PC-9 (cell line): Measurements from ENCODE around the gene ZGLP1. TPM values are rescaled to one million over a fixed set of nuclear protein-coding genes. Genes with fewer than 3 reads are reported as not detected.

Experiments
- BruUV-seq: library from RNA; stranded (reverse); fragments of 400-500 nt; replicated peaks from 2 replicates; lab custom pipeline; 2021; lab: Mats Ljungman, UMichigan
- CTCF ChIA-PET: fragments of 300-600 bp; sonication (Branson Sonifier 250); formaldehyde crosslinking; loops from one replicate; lab custom pipeline; 2022; ENCODE audit warnings: antibody characterized with exemption; lab: Charles Lee
- POLR2A ChIA-PET: fragments of 300-600 bp; sonication (Branson Sonifier 250); formaldehyde crosslinking; loops from one replicate; lab custom pipeline; 2022; ENCODE audit warnings: antibody characterized with exemption; ENCODE audit not compliant: unreplicated experiment; lab: Charles Lee
- DNase-seq, 2 experiments: peaks; one replicate each; pipeline versions ENCODE4 v3.0.0 to v3.0.0-alpha.2; 2015 to 2022; ENCODE audit warnings: mixed read lengths in 1 of 2
- H2AFZ ChIP-seq: fragments of 200-600 bp; sonication (generic); 2 replicates; pipeline ENCODE4 v1.8.1; 2017; ENCODE audit warnings: antibody characterized with exemption
- H3F3A ChIP-seq: fragments of 200-600 bp; sonication (generic); 2 replicates; pipeline ENCODE4 v1.8.1; 2017; ENCODE audit warnings: antibody characterized with exemption, mild to moderate bottlenecking, low read depth; ENCODE audit not compliant: insufficient read depth
- H3K27ac ChIP-seq: fragments of 200-600 bp; sonication (generic); 2 replicates; pipeline ENCODE4 v1.6.1; 2016; ENCODE audit warnings: mixed run types
- H3K27me3 ChIP-seq: fragments of 200-600 bp; sonication (generic); 2 replicates; pipeline ENCODE4 v1.6.1; 2016; ENCODE audit warnings: low read depth, mixed run types; ENCODE audit not compliant: insufficient read depth
- H3K36me3 ChIP-seq: fragments of 200-600 bp; sonication (generic); 2 replicates; pipeline ENCODE4 v1.6.1; 2016; ENCODE audit warnings: low read depth, mixed run types
- H3K4me1 ChIP-seq: fragments of 200-600 bp; sonication (generic); replicated peaks from 2 replicates; pipeline ENCODE4 v1.6.1; 2016; ENCODE audit warnings: mixed run types; ENCODE audit not compliant: insufficient read depth
- H3K4me2 ChIP-seq: fragments of 200-600 bp; sonication (generic); 2 replicates; pipeline ENCODE4 v1.6.1; 2017; ENCODE audit warnings: mixed run types
- H3K4me3 ChIP-seq: fragments of 200-600 bp; sonication (generic); 2 replicates; pipeline ENCODE4 v1.6.1; 2016; ENCODE audit warnings: mixed run types
- H3K79me2 ChIP-seq: fragments of 200-600 bp; sonication (generic); 2 replicates; pipeline ENCODE4 v1.6.1; 2017; ENCODE audit warnings: low read depth, mixed run types
- H3K9me2 ChIP-seq: fragments of 200-600 bp; sonication (generic); 2 replicates; pipeline ENCODE4 v1.8.1; 2017; ENCODE audit warnings: mild to moderate bottlenecking; ENCODE audit not compliant: insufficient read depth
- H3K9me3 ChIP-seq: fragments of 200-600 bp; sonication (generic); 2 replicates; pipeline ENCODE4 v1.8.1; 2016; ENCODE audit warnings: low read depth; ENCODE audit not compliant: insufficient read depth
- H4K20me1 ChIP-seq: fragments of 200-600 bp; sonication (generic); 2 replicates; pipeline ENCODE4 v1.8.1; 2017; ENCODE audit not compliant: insufficient read depth
- CTCF ChIP-seq: fragments of 200-600 bp; sonication (generic); conservative IDR thresholded peaks from 2 replicates; pipeline ENCODE4 v1.6.1; 2017; ENCODE audit warnings: mixed run types, antibody characterized with exemption, mild to moderate bottlenecking, moderate library complexity
- EZH2 ChIP-seq: fragments of 200-600 bp; sonication (generic); IDR thresholded peaks from 2 replicates; pipeline ENCODE4 v1.8.0; 2017; ENCODE audit warnings: antibody characterized with exemption, low read depth
- intact Hi-C: fragments of 100-400 bp; cut with micrococcal nuclease; formaldehyde crosslinking; loops from one replicate; pipeline ENCODE4 v1.10.0; 2022; ENCODE audit not compliant: unreplicated experiment
- total RNA-seq: library from RNA; stranded (reverse); gene quantifications from 2 replicates; pipeline ENCODE4 v1.2.3, GENCODE V29; 2021

Gene ZGLP1
- total RNA-seq, 1 experiment from 2014 or later = 7.5 TPM

- intact Hi-C loops = no loop called here
- CTCF ChIA-PET = interaction anchor here (0.6 kb wide), 1 partner anchor 43 kb away, joined by 3 read pairs; no protein-coding TSS in a partner anchor
Observed at GRCh38 chr19:10343495-10343894, 33.9 kb upstream of the ZGLP1 start.

GRCh38 chr19:10339977-10340376 lies 30.4 kb upstream of the ZGLP1 start:
- CTCF ChIA-PET = interaction anchor here (0.6 kb wide), 1 partner anchor 64 kb away, joined by 4 read pairs; no protein-coding TSS in a partner anchor
- H3K9me2 ChIP-seq = no peaks in the 10 kb centered on the region
- TF ChIP-seq CTCF = no peak
- no peak for TF ChIP-seq EZH2
- no peak overlapping the region for H2AFZ ChIP-seq
- no peaks in the 10 kb centered on the region for H3F3A ChIP-seq
- intact Hi-C loops = no loop called here
- H3K4me1 ChIP-seq = no peaks in the 10 kb centered on the region
- POLR2A ChIA-PET = no interaction called here
- H3K36me3 ChIP-seq = no peaks in the 10 kb centered on the region
- H4K20me1 ChIP-seq = no peaks in the 10 kb centered on the region
- H3K4me3 ChIP-seq = no peak overlapping the region
- BruUV-seq = no TSS peak
- no peak overlapping the region for H3K27ac ChIP-seq
- no peaks in the 10 kb centered on the region for H3K9me3 ChIP-seq
- H3K79me2 ChIP-seq = no peaks in the 10 kb centered on the region
- no peaks in the 10 kb centered on the region for H3K27me3 ChIP-seq
- H3K4me2 ChIP-seq = no peak overlapping the region
- DNase-seq = no peak

More at GRCh38 chr19:10343495-10343894, 33.9 kb upstream of the ZGLP1 start:
- H3K9me2 ChIP-seq = no peaks in the 10 kb centered on the region
- no peaks in the 10 kb centered on the region for H3K9me3 ChIP-seq
- no peaks in the 10 kb centered on the region for H3K4me1 ChIP-seq
- no TSS peak for BruUV-seq
- no peak for DNase-seq
- H3K79me2 ChIP-seq = no peaks in the 10 kb centered on the region
- no peak overlapping the region for H3K4me2 ChIP-seq
- no peaks in the 10 kb centered on the region for H3K27me3 ChIP-seq
- POLR2A ChIA-PET = interaction anchor here (0.6 kb wide), 1 partner anchor 226 kb away, joined by 6 read pairs; no protein-coding TSS in a partner anchor
- peaks cover 6% of the 10 kb centered on the region; the same call in 1 of the 2 replicates for H3F3A ChIP-seq
- H2AFZ ChIP-seq = no peak overlapping the region
- H3K27ac ChIP-seq = no peak overlapping the region
- no peak overlapping the region for H3K4me3 ChIP-seq
- TF ChIP-seq CTCF (no peak), EZH2 (no peak)
- H4K20me1 ChIP-seq = no peaks in the 10 kb centered on the region
- no peaks in the 10 kb centered on the region for H3K36me3 ChIP-seq

- Histone ChIP-seq H3K79me2 (no peaks in the 10 kb centered on the region), H2AFZ (no peak within 1 kb of the TSS), H3K9me2 (no peaks in the 10 kb centered on the region), H3K9me3 (no peaks in the 10 kb centered on the region), H3K4me1 (no peaks in the 10 kb centered on the region), H3F3A (0 out of 2 replicates have a peak, but pooled peaks cover 2% of the 10 kb centered on the region), H4K20me1 (no peaks in the 10 kb centered on the region), H3K27me3 (no peaks in the 10 kb centered on the region), H3K36me3 (no peaks in the 10 kb centered on the region), H3K27ac (no peak within 1 kb of the TSS), H3K4me3 (no peak within 1 kb of the TSS), H3K4me2 (no peak within 1 kb of the TSS)
- TF ChIP-seq CTCF (no peak), EZH2 (no peak)
- ChIA-PET POLR2A (no interaction called here), CTCF (interaction anchor here (0.6 kb wide), 1 partner anchor 64 kb away, joined by 4 read pairs; no protein-coding TSS in a partner anchor)
- no TSS peak for BruUV-seq
- intact Hi-C loops = no loop called here
- DNase-seq = no peak
Observed at GRCh38 chr19:10339380-10339960, 29.9 kb upstream of the ZGLP1 start, which contains the start of gene ICAM3. Gene ICAM3 (minus strand): TSS chr19:10339624. CDS start chr19:10339614, 10 bp downstream.
